Activated CD4-positive, alpha-beta T cell treated with anti-CD3 and anti-CD28 coated beads for 36 hours (primary cell): ENCODE data around the gene MMP25. TPM values are rescaled to one million over a fixed set of nuclear protein-coding genes. Genes with fewer than 3 reads are reported as not detected.
"Not testable (repeated sequence)": the region's sequence is repeated elsewhere in the genome, so short reads cannot be mapped to it uniquely, and the experiment has no call there.

Experiments
- ATAC-seq: fragments of 200-7000 bp; cut with Tn5 transposase; one replicate; pipeline ENCODE4 v1.10.0; 2021; ENCODE audit warnings: mild to moderate bottlenecking, moderate library complexity
- CTCF ChIA-PET: fragments of 350-600 bp; sonication (Branson Sonifier 250); formaldehyde crosslinking; loops from one replicate; lab custom pipeline; 2021; ENCODE audit warnings: antibody characterized with exemption; lab: Charles Lee
- POLR2A ChIA-PET: fragments of 350-600 bp; sonication (Branson Sonifier 250); formaldehyde crosslinking; loops from one replicate; lab custom pipeline; 2021; ENCODE audit warnings: antibody characterized with exemption, inconsistent platforms; lab: Charles Lee
- DNase-seq: peaks from one replicate; pipeline ENCODE4 v3.0.0-alpha.2; 2020
- H3K27ac Mint-ChIP-seq: one replicate; pipeline ENCODE4 v1.8.0; 2021; ENCODE audit warnings: mixed read lengths
- H3K27me3 Mint-ChIP-seq: one replicate; pipeline ENCODE4 v1.8.0; 2021; ENCODE audit warnings: mixed read lengths
- H3K36me3 Mint-ChIP-seq: one replicate; pipeline ENCODE4 v1.8.0; 2021; ENCODE audit warnings: low read depth, mixed read lengths
- H3K4me1 Mint-ChIP-seq: one replicate; pipeline ENCODE4 v1.8.0; 2021; ENCODE audit warnings: mixed read lengths
- H3K4me3 Mint-ChIP-seq: one replicate; pipeline ENCODE4 v1.8.0; 2021; ENCODE audit warnings: mild to moderate bottlenecking, moderate library complexity, mixed read lengths
- H3K9me3 Mint-ChIP-seq: one replicate; pipeline ENCODE4 v1.8.0; 2021; ENCODE audit warnings: low read depth, mixed read lengths
- intact Hi-C, 2 experiments: fragments of 100-400 bp; cut with DNase I in 1 of 2; cut with micrococcal nuclease in 1 of 2; formaldehyde crosslinking; loops; one replicate each; pipeline versions ENCODE4 v1.14.2 to v1.15.1; 2022 to 2024; cut with DNase I, micrococcal nuclease
- total RNA-seq, 2 experiments: library from RNA; stranded (reverse); gene quantifications; one replicate each; pipeline ENCODE4 v1.2.3, GENCODE V29; 2021

The MMP25 gene
- total RNA-seq, 2 experiments from 2014 or later = 0.55 to 0.91 TPM

DNA sequence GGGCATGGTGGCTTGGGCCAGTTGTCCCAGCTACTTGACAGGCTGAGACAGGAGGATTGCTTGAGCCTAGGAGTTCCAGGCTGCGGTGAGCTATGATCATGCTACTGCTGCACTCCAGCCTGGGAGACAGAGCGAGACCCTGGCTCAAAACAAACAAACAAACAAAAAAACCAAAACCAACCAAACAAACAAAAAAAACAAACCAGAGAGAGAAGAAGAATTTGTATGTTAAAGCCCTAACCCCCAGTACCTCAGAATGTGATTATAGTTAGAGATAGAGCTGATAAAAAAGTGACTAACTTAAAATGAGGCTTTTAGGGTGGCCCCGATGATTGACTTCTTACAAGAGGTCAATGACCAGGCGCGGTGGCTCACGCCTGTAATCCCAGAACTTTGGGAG is 1.7 kb upstream of the MMP25 start:
- POLR2A ChIA-PET = interaction anchor here (1.0 kb wide), 1 partner anchor 9 kb away, joined by 4 read pairs; no protein-coding TSS in a partner anchor
- Mint-ChIP-seq H3K36me3 (no peaks in the 10 kb centered on the region), H3K4me1 (peaks cover 14% of the 10 kb centered on the region), H3K27ac (no peak overlapping the region), H3K9me3 (no peaks in the 10 kb centered on the region), H3K4me3 (peak overlapping the region; percentile 63), H3K27me3 (peaks cover 46% of the 10 kb centered on the region)
- intact Hi-C loops = no loop called here
- CTCF ChIA-PET = interaction anchor here (0.7 to 1.7 kb wide), 3 partner anchors 13 to 85 kb away, joined by 3 to 12 read pairs (median 8); partner anchors contain the start of genes HCFC1R1 and THOC6
- DNase-seq = no peak
- no peak for ATAC-seq

DNA sequence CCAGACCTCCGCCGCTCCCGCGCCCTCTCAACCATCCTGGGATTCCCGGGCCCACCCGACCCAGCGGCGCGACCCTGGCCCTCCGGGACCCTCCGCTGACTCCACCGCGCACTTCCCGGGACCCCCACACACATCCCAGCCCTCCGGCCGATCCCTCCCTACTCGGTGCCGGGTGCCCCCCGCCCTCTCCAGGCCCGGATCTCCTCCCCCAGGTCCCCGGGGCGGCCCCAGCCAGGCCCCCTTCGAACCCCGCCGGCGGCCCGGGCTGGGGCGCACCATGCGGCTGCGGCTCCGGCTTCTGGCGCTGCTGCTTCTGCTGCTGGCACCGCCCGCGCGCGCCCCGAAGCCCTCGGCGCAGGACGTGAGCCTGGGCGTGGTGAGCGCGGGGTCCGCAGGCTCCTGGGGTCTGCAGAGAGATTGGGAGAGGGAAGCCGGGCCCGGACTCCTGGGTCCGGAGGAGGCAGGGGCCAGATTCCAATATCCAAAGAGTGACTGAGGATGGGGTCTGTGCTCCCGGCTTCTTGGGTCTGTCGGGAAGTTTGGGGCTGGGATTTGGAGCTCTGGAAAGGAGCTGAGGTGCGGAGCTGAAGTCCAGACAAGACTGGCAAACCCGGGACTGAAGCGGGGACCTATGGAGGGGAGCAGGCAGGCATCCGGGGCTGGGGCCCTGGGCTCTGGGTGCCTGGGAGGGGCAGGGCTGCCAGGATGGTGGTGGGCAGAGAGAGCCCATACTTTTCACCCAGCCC is 453 bp downstream of the MMP25 start:
- peak; percentile 31 for ATAC-seq
- peaks cover 19% of the 10 kb centered on the region for H3K4me1 Mint-ChIP-seq
- H3K27ac Mint-ChIP-seq = no peak overlapping the region
- no peaks in the 10 kb centered on the region for H3K36me3 Mint-ChIP-seq
- peak; percentile 43 for DNase-seq
- ChIA-PET POLR2A (no interaction called here), CTCF (interaction anchor here (2.1 to 6.0 kb wide), 3 partner anchors 12 to 83 kb away, joined by 5 to 61 read pairs (median 13); no protein-coding TSS in a partner anchor)
- intact Hi-C loops = no loop called here
- peak overlapping the region; percentile 43 for H3K4me3 Mint-ChIP-seq
- H3K27me3 Mint-ChIP-seq = peaks cover 40% of the 10 kb centered on the region
- no peaks in the 10 kb centered on the region for H3K9me3 Mint-ChIP-seq

DNA sequence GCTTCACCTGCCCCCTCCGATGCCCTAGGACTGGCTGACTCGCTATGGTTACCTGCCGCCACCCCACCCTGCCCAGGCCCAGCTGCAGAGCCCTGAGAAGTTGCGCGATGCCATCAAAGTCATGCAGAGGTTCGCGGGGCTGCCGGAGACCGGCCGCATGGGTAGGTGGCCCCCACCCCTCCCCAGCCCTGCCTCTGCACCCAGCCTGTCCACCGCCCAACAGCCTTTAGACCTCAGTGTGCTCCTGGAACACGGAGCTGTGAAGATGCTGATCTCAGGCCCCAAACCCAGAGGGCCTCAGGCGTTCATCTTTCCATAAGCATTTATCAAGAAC is 993 bp downstream of the MMP25 start:
- DNase-seq (no peak), ATAC-seq (no peak)
- Mint-ChIP-seq H3K4me1 (peaks cover 19% of the 10 kb centered on the region), H3K36me3 (no peaks in the 10 kb centered on the region), H3K27me3 (peaks cover 40% of the 10 kb centered on the region), H3K4me3 (no peak overlapping the region), H3K9me3 (no peaks in the 10 kb centered on the region), H3K27ac (no peak overlapping the region)
- intact Hi-C loops = no loop called here
- ChIA-PET POLR2A (no interaction called here), CTCF (interaction anchor here (2.1 to 6.0 kb wide), 3 partner anchors 11 to 82 kb away, joined by 5 to 61 read pairs (median 13); no protein-coding TSS in a partner anchor)

DNA sequence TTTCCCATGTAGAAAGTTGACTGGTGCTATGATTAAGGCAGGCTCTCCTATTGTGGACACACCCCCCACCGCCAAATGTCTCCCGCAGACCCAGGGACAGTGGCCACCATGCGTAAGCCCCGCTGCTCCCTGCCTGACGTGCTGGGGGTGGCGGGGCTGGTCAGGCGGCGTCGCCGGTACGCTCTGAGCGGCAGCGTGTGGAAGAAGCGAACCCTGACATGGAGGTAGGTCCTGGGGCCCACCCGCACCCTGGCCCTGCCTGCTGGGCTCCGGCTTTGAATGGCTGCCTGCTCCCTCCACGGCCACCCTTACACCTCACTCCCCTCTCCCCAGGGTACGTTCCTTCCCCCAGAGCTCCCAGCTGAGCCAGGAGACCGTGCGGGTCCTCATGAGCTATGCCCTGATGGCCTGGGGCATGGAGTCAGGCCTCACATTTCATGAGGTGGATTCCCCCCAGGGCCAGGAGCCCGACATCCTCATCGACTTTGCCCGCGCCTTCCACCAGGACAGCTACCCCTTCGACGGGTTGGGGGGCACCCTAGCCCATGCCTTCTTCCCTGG is 3.6 kb downstream of the MMP25 start:
- ATAC-seq (no peak), DNase-seq (no peak)
- peaks cover 4% of the 10 kb centered on the region for H3K36me3 Mint-ChIP-seq
- H3K27me3 Mint-ChIP-seq = peaks cover 19% of the 10 kb centered on the region
- peaks cover 25% of the 10 kb centered on the region for H3K4me1 Mint-ChIP-seq
- no peak overlapping the region for H3K4me3 Mint-ChIP-seq
- no peaks in the 10 kb centered on the region for H3K9me3 Mint-ChIP-seq
- H3K27ac Mint-ChIP-seq = no peak overlapping the region
- CTCF ChIA-PET = interaction anchor here (1.0 to 6.0 kb wide), 2 partner anchors 19 to 116 kb away, joined by 3 to 61 read pairs; no protein-coding TSS in a partner anchor
- POLR2A ChIA-PET = no interaction called here
- intact Hi-C loops = no loop called here

DNA sequence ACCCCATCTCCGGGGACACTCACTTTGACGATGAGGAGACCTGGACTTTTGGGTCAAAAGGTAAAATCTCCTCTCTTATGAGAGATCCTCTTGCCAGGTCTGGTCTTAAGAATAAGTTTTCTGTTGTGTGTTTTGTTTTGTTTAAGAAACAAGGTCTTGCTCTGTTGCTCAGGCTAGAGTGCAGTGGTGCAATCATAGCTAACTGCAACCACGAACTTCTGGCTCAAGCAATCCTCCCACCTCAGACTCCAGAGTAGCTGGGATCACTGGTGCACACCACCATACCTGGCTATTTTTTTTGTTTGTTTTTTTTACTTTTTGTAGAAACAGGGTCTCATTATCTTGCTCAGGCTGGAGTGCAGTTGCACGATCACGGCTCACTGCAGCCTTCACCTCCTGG is 4.1 kb downstream of the MMP25 start:
- intact Hi-C loops = no loop called here
- DNase-seq (no peak), ATAC-seq (no peak)
- peaks cover 15% of the 10 kb centered on the region for H3K27me3 Mint-ChIP-seq
- peaks cover 6% of the 10 kb centered on the region for H3K36me3 Mint-ChIP-seq
- H3K4me3 Mint-ChIP-seq = no peak overlapping the region
- no peak overlapping the region for H3K27ac Mint-ChIP-seq
- ChIA-PET CTCF (interaction anchor here (1.0 to 6.0 kb wide), 3 partner anchors 19 to 116 kb away, joined by 3 to 61 read pairs (median 3); no protein-coding TSS in a partner anchor), POLR2A (no interaction called here)
- no peaks in the 10 kb centered on the region for H3K9me3 Mint-ChIP-seq
- H3K4me1 Mint-ChIP-seq = peaks cover 26% of the 10 kb centered on the region

DNA sequence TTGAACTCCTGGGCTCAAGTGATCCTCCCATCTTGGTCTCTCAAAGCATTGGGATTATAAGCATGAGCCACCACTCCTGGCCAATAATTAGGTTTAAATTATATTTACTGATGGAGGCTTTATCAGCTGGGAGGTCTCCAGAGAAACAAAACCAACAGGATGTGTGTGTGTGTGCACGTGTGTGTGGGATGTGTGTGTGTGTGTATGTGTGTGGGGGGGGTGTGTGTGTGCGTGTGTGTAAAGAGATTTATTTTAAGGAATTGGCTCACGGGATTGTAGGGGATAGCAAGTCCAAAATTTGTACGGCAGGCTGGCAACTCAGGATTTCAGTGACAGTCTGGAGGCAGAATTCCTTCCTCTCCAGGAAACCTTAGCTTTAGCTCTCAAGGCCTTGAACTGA is 4.6 kb downstream of the MMP25 start:
- DNase-seq (no peak), ATAC-seq (no peak)
- peaks cover 28% of the 10 kb centered on the region for H3K4me1 Mint-ChIP-seq
- H3K27ac Mint-ChIP-seq = no peak overlapping the region
- no peak overlapping the region for H3K4me3 Mint-ChIP-seq
- H3K36me3 Mint-ChIP-seq = peaks cover 6% of the 10 kb centered on the region
- CTCF ChIA-PET = interaction anchor here (0.6 to 6.0 kb wide), 5 partner anchors 20 to 115 kb away, joined by 3 to 61 read pairs (median 3); no protein-coding TSS in a partner anchor
- H3K9me3 Mint-ChIP-seq = no peaks in the 10 kb centered on the region
- intact Hi-C loops = no loop called here
- POLR2A ChIA-PET = interaction anchor here (1.0 kb wide), 1 partner anchor 21 kb away, joined by 3 read pairs; no protein-coding TSS in a partner anchor
- H3K27me3 Mint-ChIP-seq = peaks cover 14% of the 10 kb centered on the region

DNA sequence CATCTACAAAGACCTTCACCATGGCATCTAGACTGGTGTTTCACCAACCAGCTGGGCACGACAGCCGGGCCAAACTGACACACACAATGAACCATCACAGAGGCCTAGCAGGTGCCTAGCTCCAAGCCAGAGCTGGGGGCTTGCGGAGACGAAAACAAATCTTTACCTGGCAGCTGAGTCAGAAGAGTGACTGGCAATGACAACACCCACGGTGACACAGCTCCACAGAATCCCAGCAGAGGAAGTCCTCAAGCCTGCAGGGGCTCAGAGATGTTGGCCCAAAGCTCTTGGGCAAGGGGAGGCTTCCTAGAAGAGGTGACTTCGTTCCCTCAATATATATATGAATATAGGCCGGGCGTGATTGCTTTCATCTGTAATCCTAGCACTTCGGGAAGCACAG is 5.1 kb downstream of the MMP25 start:
- no peak for DNase-seq
- Mint-ChIP-seq H3K9me3 (no peaks in the 10 kb centered on the region), H3K4me3 (no peak overlapping the region), H3K36me3 (peaks cover 6% of the 10 kb centered on the region), H3K4me1 (peaks cover 30% of the 10 kb centered on the region), H3K27me3 (peaks cover 14% of the 10 kb centered on the region), H3K27ac (no peak overlapping the region)
- intact Hi-C loops = no loop called here
- ChIA-PET POLR2A (interaction anchor here (1.0 kb wide), 1 partner anchor 21 kb away, joined by 3 read pairs; no protein-coding TSS in a partner anchor), CTCF (interaction anchor here (0.6 to 6.0 kb wide), 4 partner anchors 20 to 115 kb away, joined by 3 to 61 read pairs (median 4); no protein-coding TSS in a partner anchor)
- ATAC-seq = no peak

DNA sequence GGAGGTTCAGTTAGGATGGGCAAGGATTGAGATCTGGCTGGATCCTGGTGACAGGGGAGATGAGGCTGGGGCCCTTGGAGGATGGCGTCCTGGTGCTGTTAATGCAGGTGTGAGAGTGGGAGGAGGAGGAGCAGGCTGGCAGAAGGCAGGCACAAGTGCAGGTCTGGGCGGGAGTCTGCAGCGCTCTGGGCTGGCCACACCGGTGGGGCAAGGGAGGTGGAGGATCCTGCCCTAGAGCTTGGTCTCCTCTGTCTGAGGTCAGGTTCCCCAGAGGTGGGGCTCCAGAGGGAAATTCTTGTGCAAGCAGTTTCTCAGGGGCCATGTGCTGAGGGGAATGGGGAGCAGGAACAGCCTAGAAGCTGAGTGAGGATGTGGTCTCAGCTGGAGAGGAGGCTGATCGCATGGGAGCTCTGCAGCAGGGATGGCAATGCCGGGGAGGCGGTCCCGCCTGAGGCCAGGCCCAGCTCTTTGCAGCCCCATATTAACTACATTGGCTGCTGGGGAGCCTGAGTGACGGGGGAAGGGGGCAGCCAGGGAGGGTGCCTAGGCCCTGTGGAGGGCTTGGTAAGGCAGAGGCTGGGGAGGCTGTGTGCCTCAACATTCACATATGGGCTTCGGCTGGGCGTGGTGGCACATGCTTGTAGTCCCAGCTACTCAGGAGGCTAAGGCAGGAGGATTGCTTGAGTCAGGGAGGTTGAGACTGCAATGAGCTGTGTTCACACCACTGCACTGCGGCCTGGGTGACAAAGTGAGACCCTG is 6.4 kb downstream of the MMP25 start:
- H3K27me3 Mint-ChIP-seq, H3K9me3 Mint-ChIP-seq, POLR2A ChIA-PET, H3K4me3 Mint-ChIP-seq, intact Hi-C loops: not testable (repeated sequence)
- CTCF ChIA-PET = interaction anchor here (6.0 kb wide), 1 partner anchor 21 kb away, joined by 61 read pairs; no protein-coding TSS in a partner anchor
- H3K4me1 Mint-ChIP-seq = peaks cover 37% of the 10 kb centered on the region
- peak; percentile 67 for DNase-seq
- ATAC-seq = peak; percentile 79
- peak overlapping the region; percentile 25 for H3K27ac Mint-ChIP-seq
- H3K36me3 Mint-ChIP-seq = peaks cover 12% of the 10 kb centered on the region

DNA sequence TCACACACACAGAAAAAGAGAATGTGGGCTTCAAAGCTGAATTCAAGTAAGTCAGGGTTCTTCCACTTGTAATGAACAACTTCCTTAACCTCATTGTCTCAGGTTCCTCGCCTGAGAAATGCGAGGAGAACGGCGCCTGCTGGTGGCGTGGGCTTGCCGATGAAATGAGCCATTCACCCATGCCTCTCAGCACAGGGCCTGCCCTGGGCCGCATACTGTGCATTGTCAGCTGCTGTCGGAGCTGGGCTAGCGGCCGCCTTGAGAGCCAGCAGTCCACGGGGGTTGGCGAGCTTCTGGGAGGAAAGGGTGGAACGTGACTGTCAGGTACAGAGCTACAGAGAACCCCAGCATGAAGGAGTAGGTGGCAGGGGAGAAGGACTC is 7.0 kb downstream of the MMP25 start:
- H3K27me3 Mint-ChIP-seq, intact Hi-C loops, DNase-seq, H3K4me3 Mint-ChIP-seq, H3K9me3 Mint-ChIP-seq, H3K27ac Mint-ChIP-seq, CTCF ChIA-PET, POLR2A ChIA-PET: not testable (repeated sequence)
- peak; percentile 1 for ATAC-seq
- peaks cover 37% of the 10 kb centered on the region for H3K4me1 Mint-ChIP-seq
- H3K36me3 Mint-ChIP-seq = peaks cover 12% of the 10 kb centered on the region

DNA sequence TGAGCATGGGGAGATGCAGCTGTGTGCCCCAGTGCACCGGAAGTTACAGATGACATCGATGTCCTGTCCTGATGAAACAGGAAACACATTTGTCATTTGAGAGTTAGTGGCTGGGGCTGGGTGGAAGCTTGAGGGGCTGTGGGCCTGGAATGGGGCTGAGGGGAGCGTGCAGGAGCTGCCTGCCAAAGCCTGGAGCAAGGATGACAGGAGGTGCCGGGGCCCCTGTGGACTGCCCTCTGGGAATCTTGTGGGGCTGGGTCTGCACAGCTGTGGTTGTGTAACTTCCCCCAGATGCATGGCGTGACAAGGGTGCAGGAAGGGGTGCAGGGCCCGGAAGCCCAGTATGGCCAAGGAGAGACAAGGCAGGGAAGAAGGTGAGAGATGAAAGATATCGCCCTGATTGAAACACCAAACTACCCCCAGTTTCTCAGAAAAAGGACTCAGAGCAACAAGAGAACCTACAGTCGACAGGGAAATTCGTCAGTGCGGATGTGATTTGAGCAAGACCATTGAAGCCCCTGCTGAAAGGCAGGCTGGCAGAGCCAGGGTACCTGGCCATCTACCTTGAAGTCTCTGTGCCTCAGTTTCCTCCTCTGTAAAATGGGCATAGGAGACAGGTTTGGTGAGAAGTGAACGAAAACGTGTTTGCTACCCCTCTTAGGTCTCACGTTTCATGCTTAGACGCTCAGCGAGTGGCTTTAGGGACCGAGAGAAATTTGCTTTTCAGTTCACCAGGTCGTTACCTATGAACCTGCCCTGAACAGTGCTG is 8.8 kb downstream of the MMP25 start:
- intact Hi-C loops = loop anchor here in 1 of 2 experiments (5.0 kb wide), 1 partner anchor 33 kb away; the partner anchor contains the start of genes HCFC1R1, THOC6 and TNFRSF12A
- peaks cover 13% of the 10 kb centered on the region for H3K36me3 Mint-ChIP-seq
- peaks cover 44% of the 10 kb centered on the region for H3K4me1 Mint-ChIP-seq
- ATAC-seq (no peak), DNase-seq (no peak)
- no peaks in the 10 kb centered on the region for H3K9me3 Mint-ChIP-seq
- H3K4me3 Mint-ChIP-seq = no peak overlapping the region
- CTCF ChIA-PET = interaction anchor here (0.7 to 0.9 kb wide), 2 partner anchors 23 to 41 kb away, joined by 3 read pairs; no protein-coding TSS in a partner anchor
- H3K27ac Mint-ChIP-seq = peak overlapping the region; percentile 65
- POLR2A ChIA-PET = interaction anchor here (0.5 kb wide), 1 partner anchor 27 kb away, joined by 3 read pairs; no protein-coding TSS in a partner anchor
- H3K27me3 Mint-ChIP-seq = no peaks in the 10 kb centered on the region
